K562 (cell line): ENCODE results near the gene HSD3B7. TPM values are rescaled to one million over a fixed set of nuclear protein-coding genes. Genes with fewer than 3 reads are reported as not detected.

Source experiments
- FOXK2 ChIP-seq, 2 experiments: fragments of 450-650 bp; IDR thresholded peaks in 1 of 2; conservative IDR thresholded peaks in 1 of 2; 2 replicates each; pipeline ENCODE4 v1.6.1; 2016; ENCODE audit warnings: low read depth in 2 of 2, mild to moderate bottlenecking in 1 of 2
- GATA2 ChIP-seq: sonication (generic); formaldehyde crosslinking; IDR thresholded peaks from 2 replicates; pipeline ENCODE4 v1.4.0; 2020; ENCODE audit warnings: mild to moderate bottlenecking, missing genetic modification reagents
- HNRNPK ChIP-seq: fragments of 200-400 bp; formaldehyde crosslinking; IDR thresholded peaks from one replicate; pipeline ENCODE4 v1.6.1; 2018; ENCODE audit warnings: mild to moderate bottlenecking, low read depth, low read length; ENCODE audit not compliant: poor library complexity, severe bottlenecking
- HNRNPL ChIP-seq: fragments of 200-400 bp; formaldehyde crosslinking; IDR thresholded peaks from 2 replicates; pipeline ENCODE4 v1.6.1; 2017; ENCODE audit warnings: low read depth, mild to moderate bottlenecking, low read length
- NFYB ChIP-seq: IDR thresholded peaks from 2 replicates; pipeline ENCODE4 v1.6.1; 2011; ENCODE audit warnings: mild to moderate bottlenecking, moderate library complexity; ENCODE audit not compliant: insufficient read length; ENCODE audit errors: extremely low read depth
- PCBP1 ChIP-seq: fragments of 200-400 bp; formaldehyde crosslinking; IDR thresholded peaks from 2 replicates; pipeline ENCODE4 v1.6.1; 2018; ENCODE audit warnings: mild to moderate bottlenecking, low read depth, low read length; ENCODE audit not compliant: poor library complexity, severe bottlenecking
- SMARCB1 ChIP-seq: IDR thresholded peaks from 2 replicates; pipeline ENCODE4 v1.6.1; 2011; ENCODE audit warnings: improper control_type of control experiment, low read depth; ENCODE audit not compliant: insufficient read length
- SP2 ChIP-seq: IDR thresholded peaks from 2 replicates; pipeline ENCODE4 v1.6.1; 2011; ENCODE audit warnings: mild to moderate bottlenecking, low read depth, low read length, moderate library complexity; ENCODE audit not compliant: poor library complexity, severe bottlenecking; ENCODE audit errors: extremely low read depth
- ZC3H11A ChIP-seq: IDR thresholded peaks from 2 replicates; pipeline ENCODE4 v1.6.1; 2012; ENCODE audit warnings: low read depth, low read length, improper control_type of control experiment
- ZFP36 ChIP-seq: fragments of 150-350 bp; IDR thresholded peaks from 2 replicates; pipeline ENCODE4 v1.6.1; 2018; ENCODE audit warnings: low read length, low read depth; ENCODE audit not compliant: partially characterized antibody
- ZHX1 ChIP-seq: fragments of 150-350 bp; conservative IDR thresholded peaks from 2 replicates; pipeline ENCODE4 v1.6.1; 2014; ENCODE audit warnings: low read length
- ZNF23 ChIP-seq: fragments of 250-450 bp; sonication (Bioruptor Pico); IDR thresholded peaks from 2 replicates; pipeline ENCODE4 v1.4.0; 2020; ENCODE audit warnings: mild to moderate bottlenecking
- ZNF586 ChIP-seq: fragments of 450-650 bp; formaldehyde crosslinking; conservative IDR thresholded peaks from 2 replicates; pipeline ENCODE4 v1.4.0; 2020; ENCODE audit warnings: mild to moderate bottlenecking, moderate library complexity
- polyA plus RNA-seq, 8 experiments: library from polyadenylated mRNA; depleted of rRNA in 4 of 8; stranded (reverse) in 5 of 8; unstranded in 3 of 8; fragments of >200 nt; fragmentation: Nextera tagmentation in 2 of 8; fragmentation: Illumina TruSeq in 1 of 8; extraction: Ambion mirVana in 2 of 8; extraction: Trizol in 1 of 8; gene quantifications; 2 replicates each; pipeline versions ENCODE4 v1.2.1 to v1.2.3, GENCODE V29; 2011 to 2014; ENCODE audit warnings: inconsistent platforms in 1 of 8, missing spikeins in 1 of 8
- total RNA-seq, 7 experiments: library from RNA; depleted of rRNA in 6 of 7; stranded (reverse); fragments of >200 nt in 6 of 7; fragmentation: Illumina TruSeq in 2 of 7; extraction: Trizol in 2 of 7; gene quantifications; 2 replicates each; pipeline versions ENCODE4 v1.2.1 to v1.2.3, GENCODE V29; 2011 to 2021; ENCODE audit warnings: low replicate concordance in 1 of 7
- TF ChIP-seq, protein P1 (sequence below): fragments of 200-800 bp; sonication (Bioruptor generic); IDR thresholded peaks from 2 replicates; pipeline ENCODE4 v1.6.1; 2017; ENCODE audit warnings: missing genetic modification characterization, missing compliant biosample characterization
- TF ChIP-seq, protein P2 (sequence below): fragments of 450-650 bp; IDR thresholded peaks from 2 replicates; pipeline ENCODE4 v1.6.1; 2016; ENCODE audit warnings: low read depth, mild to moderate bottlenecking, moderate library complexity

The HSD3B7 gene
- total and polyA plus RNA-seq, 9 of the 15 experiments (the other 6 are each of a cell fraction or from before 2014, with no cell fraction given) = 5.4 to 49.1 (median 23.0) TPM

DNA sequence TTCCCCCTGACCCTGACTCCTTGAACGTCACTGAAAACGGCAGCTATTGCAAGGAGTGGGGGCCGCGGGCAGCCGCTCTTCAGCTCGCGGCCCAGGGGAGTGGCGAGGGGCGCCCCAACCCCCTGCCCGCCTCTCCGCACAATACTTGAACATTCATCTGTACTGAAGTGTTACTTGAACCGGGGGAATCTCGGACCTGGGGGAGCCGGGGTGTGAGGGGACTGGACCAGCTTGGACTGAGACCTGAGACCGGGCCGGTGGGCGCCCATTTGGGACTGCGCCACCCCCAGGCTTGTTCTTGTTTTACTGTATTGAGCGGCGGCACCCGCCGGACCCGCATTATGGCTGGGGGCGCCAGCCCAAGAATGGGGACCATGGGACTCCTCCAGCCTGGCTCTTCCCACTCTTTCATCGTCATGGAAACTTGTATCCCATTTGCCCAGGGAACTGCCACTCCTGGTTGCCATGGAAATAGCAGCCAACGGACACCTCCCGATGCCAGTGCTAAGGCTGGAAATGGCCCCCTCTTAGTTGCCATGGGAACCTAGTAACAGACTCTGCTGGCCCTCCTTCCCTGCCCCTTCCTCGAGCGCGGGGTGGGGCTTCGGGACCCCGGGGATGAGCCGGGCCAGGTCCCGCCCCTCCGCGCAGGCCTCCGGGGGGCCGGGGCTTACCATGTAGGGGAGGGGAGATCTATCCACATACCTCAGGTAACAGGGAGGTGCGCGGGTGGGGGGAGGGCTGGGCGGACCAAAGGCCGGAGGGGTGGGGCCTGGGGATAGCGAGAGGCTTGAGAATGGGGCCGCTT, 36.9 kb upstream of the HSD3B7 start (continued):
- TF ChIP-seq SP2 = peak; percentile 50
- no peak for TF ChIP-seq ZNF586 (CRISPR knock-in tag)
- TF ChIP-seq ZHX1 = no peak
- TF ChIP-seq HNRNPL = no peak
- TF ChIP-seq, protein P1, sequence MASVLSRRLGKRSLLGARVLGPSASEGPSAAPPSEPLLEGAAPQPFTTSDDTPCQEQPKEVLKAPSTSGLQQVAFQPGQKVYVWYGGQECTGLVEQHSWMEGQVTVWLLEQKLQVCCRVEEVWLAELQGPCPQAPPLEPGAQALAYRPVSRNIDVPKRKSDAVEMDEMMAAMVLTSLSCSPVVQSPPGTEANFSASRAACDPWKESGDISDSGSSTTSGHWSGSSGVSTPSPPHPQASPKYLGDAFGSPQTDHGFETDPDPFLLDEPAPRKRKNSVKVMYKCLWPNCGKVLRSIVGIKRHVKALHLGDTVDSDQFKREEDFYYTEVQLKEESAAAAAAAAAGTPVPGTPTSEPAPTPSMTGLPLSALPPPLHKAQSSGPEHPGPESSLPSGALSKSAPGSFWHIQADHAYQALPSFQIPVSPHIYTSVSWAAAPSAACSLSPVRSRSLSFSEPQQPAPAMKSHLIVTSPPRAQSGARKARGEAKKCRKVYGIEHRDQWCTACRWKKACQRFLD (CRISPR knock-in tag) = no peak
- no peak for TF ChIP-seq ZFP36
- no peak for TF ChIP-seq HNRNPK
- TF ChIP-seq GATA2 (CRISPR knock-in tag) = no peak
- TF ChIP-seq NFYB = peak; percentile 32
- no peak for TF ChIP-seq SMARCB1
- TF ChIP-seq FOXK2 (conservative IDR thresholded peaks at IDR 0.05 in 1 of 2, IDR thresholded peaks at IDR 0.05 in 1 of 2; ENCODE audit: low read depth in 2 of 2) = no peak
- TF ChIP-seq, protein P2, sequence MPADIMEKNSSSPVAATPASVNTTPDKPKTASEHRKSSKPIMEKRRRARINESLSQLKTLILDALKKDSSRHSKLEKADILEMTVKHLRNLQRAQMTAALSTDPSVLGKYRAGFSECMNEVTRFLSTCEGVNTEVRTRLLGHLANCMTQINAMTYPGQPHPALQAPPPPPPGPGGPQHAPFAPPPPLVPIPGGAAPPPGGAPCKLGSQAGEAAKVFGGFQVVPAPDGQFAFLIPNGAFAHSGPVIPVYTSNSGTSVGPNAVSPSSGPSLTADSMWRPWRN = no peak
- TF ChIP-seq PCBP1 = no peak
- no peak for TF ChIP-seq ZC3H11A
- no peak for TF ChIP-seq ZNF23 (CRISPR knock-in tag)
